GM20431 (cell line): ENCODE results near the gene ITPR1.

ENCODE experiments used
- in situ Hi-C: fragments of 300-500 bp; cut with MseI, MboI; formaldehyde crosslinking; loops from one replicate; pipeline ENCODE4 v1.15.0; 2020; ENCODE audit warnings: low sequenced_read_pairs; ENCODE audit not compliant: unreplicated experiment

ITPR1 gene

DNA sequence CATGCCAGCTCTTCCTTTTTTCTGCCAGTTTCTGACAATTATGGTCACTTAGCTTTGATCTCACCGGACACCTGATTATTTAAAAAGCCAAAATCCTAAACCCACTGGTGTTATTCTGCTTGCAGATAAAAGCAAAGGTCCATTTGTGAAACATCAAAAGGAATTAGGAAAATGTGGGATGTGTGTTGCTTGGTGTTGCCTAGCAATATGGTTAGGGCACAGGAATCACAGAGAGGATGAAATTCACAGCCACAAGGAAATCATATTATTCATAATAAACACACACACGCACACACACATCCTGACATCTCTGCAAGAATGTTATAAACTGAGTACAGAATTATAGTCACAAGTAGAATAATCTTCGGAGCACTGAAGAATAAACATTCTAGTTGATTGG lies 396.7 kb downstream of the ITPR1 start:
- in situ Hi-C loops = no loop called here

DNA sequence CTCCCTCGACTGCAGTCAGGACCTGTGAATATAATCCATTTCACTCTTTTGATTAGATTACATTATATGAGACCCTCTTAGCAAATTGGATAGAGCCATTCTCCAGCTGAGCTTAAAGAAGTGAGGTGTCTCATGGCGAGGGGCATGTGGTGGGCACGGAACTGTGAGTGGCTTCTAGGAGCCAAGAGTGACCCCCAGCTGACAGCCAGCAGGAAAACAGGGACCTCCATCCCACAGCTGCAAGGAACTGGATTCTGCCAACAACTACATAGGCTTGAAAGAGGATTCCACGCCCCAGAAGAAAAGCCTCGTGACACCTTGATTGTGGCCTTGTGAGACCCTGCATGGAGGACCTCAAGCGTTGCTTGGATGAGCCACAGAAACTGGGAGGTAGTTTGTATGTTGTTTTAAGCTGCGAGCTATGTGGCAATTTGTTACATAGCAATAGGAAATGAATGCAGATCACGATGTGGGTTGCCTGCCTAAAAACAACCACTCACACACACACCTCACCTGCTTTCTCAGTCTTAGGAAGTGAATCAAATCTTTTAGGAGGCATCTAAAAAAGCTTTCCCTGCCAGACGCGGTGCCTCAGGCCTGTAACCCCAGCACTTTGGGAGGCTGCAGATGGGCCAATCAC lies 401.9 kb downstream of the ITPR1 start:
- in situ Hi-C loops = no loop called here

DNA sequence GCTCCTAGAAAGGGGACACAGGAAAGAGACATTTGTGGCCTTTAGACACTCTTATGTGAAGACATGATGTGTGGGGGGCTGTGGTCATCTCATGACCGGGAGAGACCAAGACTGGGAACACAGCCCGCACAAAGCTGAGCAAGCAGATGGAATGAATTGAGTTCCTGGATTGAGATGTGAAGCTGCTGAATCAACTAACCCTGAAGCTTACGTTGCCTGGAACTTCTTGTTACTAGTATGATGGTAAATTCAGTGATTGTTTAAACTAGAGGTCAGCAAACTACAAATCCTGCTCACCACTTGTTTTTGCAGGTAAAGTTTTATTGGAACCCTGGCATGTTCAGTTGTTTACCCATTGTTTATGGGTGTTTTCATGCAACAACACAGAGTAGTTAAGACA lies 402.7 kb downstream of the ITPR1 start:
- in situ Hi-C loops = no loop called here
